ENCODE results near the gene TCL1B. TPM values are rescaled to one million over a fixed set of nuclear protein-coding genes. Genes with fewer than 3 reads are reported as not detected.

TCL1B gene
- total RNA-seq, 1 experiment from 2014 or later, result not detected

DNA sequence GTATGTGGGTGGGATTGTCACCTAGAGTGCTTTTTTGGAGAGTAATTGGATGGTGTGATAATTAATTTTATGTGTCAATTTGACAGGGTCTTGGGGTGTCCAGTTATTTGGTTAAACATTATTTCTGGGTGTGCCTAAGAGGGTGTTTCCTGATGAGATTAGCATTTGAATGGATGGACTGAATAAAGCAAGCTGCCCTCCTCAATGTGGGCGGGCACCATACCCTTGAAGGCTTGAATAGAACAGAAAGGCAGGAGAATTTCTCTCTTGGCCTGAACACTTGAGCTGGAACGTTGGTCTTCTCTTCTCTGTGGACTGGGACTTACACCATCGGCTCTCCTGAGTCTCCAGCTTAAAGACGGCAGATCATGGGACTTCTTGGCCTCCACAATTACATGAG, 28.8 kb upstream of the TCL1B start:
- Histone ChIP-seq H3K27ac (ENCODE audit: low read length) (no peak overlapping the region), H3K9me3 (ENCODE audit: control insufficient read depth, insufficient read depth, low read depth, low read length) (no peaks in the 10 kb centered on the region), H3K4me3 (ENCODE audit: low read depth in 2 of 2, low read length in 2 of 2) (no peak overlapping the region), H3K4me1 (ENCODE audit: control insufficient read depth, insufficient read depth, low read length) (no peaks in the 10 kb centered on the region), H3K27me3 (ENCODE audit: control insufficient read depth, insufficient read depth, low read length) (no peaks in the 10 kb centered on the region), H3K36me3 (ENCODE audit: control insufficient read depth, insufficient read depth, low read length) (no peaks in the 10 kb centered on the region)
- in situ Hi-C loops (cut with HindIII; ENCODE audit: low pct_unique_long_range_greater_than_20kb, low sequenced_read_pairs), result no loop called here
- intact Hi-C loops (cut with micrococcal nuclease; ENCODE audit: unreplicated experiment), result no loop called here
- TF ChIP-seq CTCF (IDR thresholded peaks at IDR 0.05) (no peak), POLR2AphosphoS5 (IDR thresholded peaks at IDR 0.05; ENCODE audit: low read depth, low read length) (no peak), TCF7L2 (IDR thresholded peaks at IDR 0.05; ENCODE audit: low read depth, low read length) (no peak), REST (IDR thresholded peaks at IDR 0.05; ENCODE audit: insufficient read depth in 1 of 2, low read depth in 2 of 2, low read length in 1 of 2) (no peak), SIN3A (IDR thresholded peaks at IDR 0.05; ENCODE audit: borderline replicate concordance, insufficient read depth, low read depth, low read length) (no peak)
- no peak for DNase-seq (ENCODE audit: low read depth, low spot score)
- POLR2A ChIA-PET, result no interaction called here
- no TSS peak for BruUV-seq (replicated peaks)
- no peak for ATAC-seq
- CTCF ChIA-PET, result no interaction called here

DNA sequence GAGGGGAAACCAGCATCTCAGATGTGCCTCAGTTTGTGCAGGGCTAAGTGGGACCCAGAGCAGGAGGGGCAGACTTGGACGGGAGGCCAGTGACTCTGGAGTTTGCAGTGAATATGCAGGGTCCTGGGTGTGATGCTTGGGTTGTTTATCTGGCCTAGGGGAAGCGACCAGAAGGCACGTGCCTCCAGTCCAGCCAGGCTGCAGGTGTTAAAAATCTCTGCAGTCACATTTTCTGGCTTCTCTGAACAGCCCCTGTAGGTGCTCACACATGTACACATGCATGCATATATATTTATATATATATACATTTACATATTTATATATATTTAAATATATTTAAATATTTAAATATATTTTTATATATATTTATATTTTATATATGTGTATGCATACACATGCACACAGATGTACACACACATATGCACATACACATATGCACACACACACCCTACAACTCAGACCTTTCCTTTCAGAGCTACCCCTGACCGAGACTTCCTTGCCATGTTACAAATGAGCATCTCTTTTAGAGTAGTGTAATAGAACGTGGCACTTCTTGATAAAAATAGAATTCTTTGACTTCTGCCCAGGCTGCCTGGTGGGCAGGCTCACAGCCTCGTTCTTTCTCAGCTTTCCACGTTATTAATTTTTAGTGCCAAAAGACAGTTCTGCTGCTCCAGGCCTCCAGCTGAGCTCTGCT, 26.8 kb upstream of the TCL1B start:
- POLR2A ChIA-PET, result no interaction called here
- no peaks in the 10 kb centered on the region for H3K4me1 ChIP-seq (ENCODE audit: control insufficient read depth, insufficient read depth, low read length)
- no peaks in the 10 kb centered on the region for H3K36me3 ChIP-seq (ENCODE audit: control insufficient read depth, insufficient read depth, low read length)
- TF ChIP-seq REST (IDR thresholded peaks at IDR 0.05; ENCODE audit: insufficient read depth in 1 of 2, low read depth in 2 of 2, low read length in 1 of 2) (no peak), SIN3A (IDR thresholded peaks at IDR 0.05; ENCODE audit: borderline replicate concordance, insufficient read depth, low read depth, low read length) (no peak), CTCF (IDR thresholded peaks at IDR 0.05) (no peak), TCF7L2 (IDR thresholded peaks at IDR 0.05; ENCODE audit: low read depth, low read length) (no peak), POLR2AphosphoS5 (IDR thresholded peaks at IDR 0.05; ENCODE audit: low read depth, low read length) (no peak)
- no TSS peak for BruUV-seq (replicated peaks)
- CTCF ChIA-PET, result no interaction called here
- in situ Hi-C loops (cut with HindIII; ENCODE audit: low pct_unique_long_range_greater_than_20kb, low sequenced_read_pairs), result no loop called here
- no peak overlapping the region for H3K27ac ChIP-seq (ENCODE audit: low read length)
- ATAC-seq, result no peak
- H3K9me3 ChIP-seq (ENCODE audit: control insufficient read depth, insufficient read depth, low read depth, low read length), result no peaks in the 10 kb centered on the region
- no peak for DNase-seq (ENCODE audit: low read depth, low spot score)
- H3K27me3 ChIP-seq (ENCODE audit: control insufficient read depth, insufficient read depth, low read length), result no peaks in the 10 kb centered on the region
- H3K4me3 ChIP-seq (ENCODE audit: low read depth in 2 of 2, low read length in 2 of 2), result no peak overlapping the region
- intact Hi-C loops (cut with micrococcal nuclease; ENCODE audit: unreplicated experiment), result no loop called here

Data from Panc1 (cell line).